ENCODE measurements around the gene FBLN5. TPM values are rescaled to one million over a fixed set of nuclear protein-coding genes. Genes with fewer than 3 reads are reported as not detected.

Gene FBLN5
- total RNA-seq, 1 donor from 2014 or later = 4.1 TPM

DNA sequence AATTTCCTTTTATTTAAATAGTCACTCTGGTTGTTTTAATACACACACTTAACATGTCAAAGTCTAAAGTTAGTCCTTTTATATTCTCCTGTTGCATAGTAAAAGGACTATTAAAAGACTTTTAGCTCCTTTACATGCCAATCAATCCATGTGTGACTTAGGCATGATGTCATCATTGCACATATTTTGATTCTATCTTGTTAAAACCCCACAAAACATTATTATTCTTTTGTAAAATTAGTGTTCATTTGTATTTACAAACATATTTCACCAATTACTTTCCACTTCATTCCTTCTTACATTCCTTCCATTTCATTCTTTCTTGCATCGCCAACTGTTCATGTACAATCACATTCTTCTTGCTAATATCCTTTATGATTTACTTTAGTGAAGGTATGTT is 119.7 kb downstream of the FBLN5 start:
- DNase-seq = no peak

Other genes starting within 250 kb of the FBLN5 start
- 3.7 TPM for gene CATSPERB, start 215.6 kb downstream of the FBLN5 start, total RNA-seq
- gene TC2N, start 80.2 kb downstream of the FBLN5 start, total RNA-seq = 22.8 TPM
- gene TRIP11, start 92.4 kb upstream of the FBLN5 start, total RNA-seq = 49.4 TPM
- 35.1 TPM for gene ATXN3, start 158.9 kb upstream of the FBLN5 start, total RNA-seq
- gene NDUFB1, start 174.0 kb upstream of the FBLN5 start, total RNA-seq = 158 TPM
- gene CPSF2, start 174.3 kb upstream of the FBLN5 start, total RNA-seq = 19.3 TPM